KMS-11 (cell line): ENCODE results near the gene CPE.

Experiments
- H2AFZ ChIP-seq: fragments of 200-600 bp; sonication (generic); 2 replicates; pipeline ENCODE4 v1.6.1; 2016; ENCODE audit warnings: antibody characterized with exemption, mixed run types, low read depth
- H3K27ac ChIP-seq: fragments of 200-600 bp; sonication (generic); 2 replicates; pipeline ENCODE4 v1.6.1; 2016; ENCODE audit warnings: mild to moderate bottlenecking, mixed run types
- H3K27me3 ChIP-seq: fragments of 200-600 bp; sonication (generic); 2 replicates; pipeline ENCODE4 v1.6.1; 2017; ENCODE audit warnings: mild to moderate bottlenecking, low read depth, mixed run types, moderate library complexity; ENCODE audit not compliant: insufficient read depth
- H3K36me3 ChIP-seq: fragments of 200-600 bp; sonication (generic); 2 replicates; pipeline ENCODE4 v1.6.1; 2017; ENCODE audit warnings: mild to moderate bottlenecking, mixed run types; ENCODE audit not compliant: insufficient read depth
- H3K4me1 ChIP-seq: fragments of 200-600 bp; sonication (generic); 2 replicates; pipeline ENCODE4 v1.6.1; 2016; ENCODE audit warnings: mild to moderate bottlenecking, low read depth, mixed run types; ENCODE audit not compliant: poor library complexity, severe bottlenecking
- H3K4me2 ChIP-seq: fragments of 200-600 bp; sonication (generic); 2 replicates; pipeline ENCODE4 v1.7.0; 2016; ENCODE audit warnings: mild to moderate bottlenecking, mixed run types
- H3K4me3 ChIP-seq: fragments of 200-600 bp; sonication (generic); IDR thresholded peaks from 2 replicates; pipeline ENCODE4 v1.6.1; 2017; ENCODE audit warnings: low read depth, low read length, mixed read lengths; ENCODE audit not compliant: insufficient read depth
- H3K79me2 ChIP-seq: fragments of 200-600 bp; sonication (generic); 2 replicates; pipeline ENCODE4 v1.6.1; 2016; ENCODE audit warnings: low read depth, mixed run types; ENCODE audit not compliant: insufficient read depth
- H3K9ac ChIP-seq: fragments of 200-600 bp; sonication (generic); 2 replicates; pipeline ENCODE4 v1.6.1; 2016; ENCODE audit warnings: mild to moderate bottlenecking, mixed run types
- H4K20me1 ChIP-seq: fragments of 200-600 bp; sonication (generic); 2 replicates; pipeline ENCODE4 v1.6.1; 2016; ENCODE audit warnings: mild to moderate bottlenecking, mixed run types; ENCODE audit not compliant: insufficient read depth
- CTCF ChIP-seq: fragments of 200-600 bp; sonication (generic); conservative IDR thresholded peaks from 2 replicates; pipeline ENCODE4 v1.6.1; 2017; ENCODE audit warnings: low read depth, mild to moderate bottlenecking, antibody characterized with exemption, low read length, moderate library complexity, mixed read lengths

The CPE gene

DNA sequence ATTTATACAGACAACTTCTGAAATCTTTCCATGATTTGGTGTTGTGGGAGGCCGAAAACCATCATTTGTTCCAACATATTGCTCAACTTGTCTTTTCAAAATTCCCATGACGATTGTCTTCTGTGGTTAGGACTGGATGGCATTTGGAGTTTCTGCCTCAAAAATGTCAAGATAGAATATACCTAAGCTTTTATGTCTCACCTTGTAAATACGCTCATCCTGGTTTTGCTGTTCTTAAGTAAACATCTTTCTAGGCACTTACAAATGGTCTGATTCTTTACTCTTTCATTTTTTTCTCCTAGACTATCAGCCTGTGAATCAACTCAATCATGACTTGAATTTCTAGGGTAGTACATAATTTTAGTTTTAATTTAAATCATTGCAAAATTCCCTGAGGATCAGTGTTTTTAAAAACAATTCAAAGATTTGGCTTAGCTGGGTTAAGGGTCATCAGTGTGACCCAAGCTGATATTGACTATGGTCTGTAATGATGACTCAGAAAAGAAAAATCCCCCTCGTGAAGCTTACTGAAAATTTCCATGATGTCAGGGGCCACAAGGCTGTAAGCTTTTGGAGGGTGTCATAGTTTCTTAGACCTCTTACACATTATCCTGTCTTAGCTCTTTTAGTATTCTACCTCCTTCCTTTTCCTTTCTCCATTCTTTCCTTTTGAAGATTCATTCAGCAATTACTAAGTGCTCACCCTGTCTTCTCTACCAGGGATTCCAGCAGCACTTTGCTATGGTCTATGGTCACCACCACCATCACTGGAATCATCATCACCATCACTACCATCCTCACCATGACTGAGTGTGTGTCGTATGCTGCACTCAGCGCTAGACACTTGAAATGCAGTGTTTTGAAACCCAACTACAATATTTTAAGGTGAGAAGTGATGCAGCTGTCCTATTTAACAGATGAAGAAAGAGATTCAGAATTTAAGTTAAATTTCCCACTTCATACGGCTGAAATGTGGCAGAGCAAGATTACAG lies 124.4 kb downstream of the CPE start:
- H3K79me2 ChIP-seq = no peaks in the 10 kb centered on the region
- no peak overlapping the region for H2AFZ ChIP-seq
- no peak overlapping the region for H3K9ac ChIP-seq
- H3K4me2 ChIP-seq = no peak overlapping the region
- H3K36me3 ChIP-seq = no peaks in the 10 kb centered on the region
- no peaks in the 10 kb centered on the region for H4K20me1 ChIP-seq
- H3K27ac ChIP-seq = no peak overlapping the region
- TF ChIP-seq CTCF = no peak
- no peaks in the 10 kb centered on the region for H3K4me1 ChIP-seq
- H3K4me3 ChIP-seq = no peak overlapping the region
- H3K27me3 ChIP-seq = no peaks in the 10 kb centered on the region

GRCh38 chr4:165504184-165504583 lies 125.4 kb downstream of the CPE start:
- no peaks in the 10 kb centered on the region for H3K79me2 ChIP-seq
- no peak overlapping the region for H2AFZ ChIP-seq
- no peak overlapping the region for H3K4me3 ChIP-seq
- H3K9ac ChIP-seq = no peak overlapping the region
- no peak for TF ChIP-seq CTCF
- no peaks in the 10 kb centered on the region for H3K27me3 ChIP-seq
- no peak overlapping the region for H3K27ac ChIP-seq
- H3K4me1 ChIP-seq = no peaks in the 10 kb centered on the region
- no peaks in the 10 kb centered on the region for H3K36me3 ChIP-seq
- H3K4me2 ChIP-seq = no peak overlapping the region
- no peaks in the 10 kb centered on the region for H4K20me1 ChIP-seq

DNA sequence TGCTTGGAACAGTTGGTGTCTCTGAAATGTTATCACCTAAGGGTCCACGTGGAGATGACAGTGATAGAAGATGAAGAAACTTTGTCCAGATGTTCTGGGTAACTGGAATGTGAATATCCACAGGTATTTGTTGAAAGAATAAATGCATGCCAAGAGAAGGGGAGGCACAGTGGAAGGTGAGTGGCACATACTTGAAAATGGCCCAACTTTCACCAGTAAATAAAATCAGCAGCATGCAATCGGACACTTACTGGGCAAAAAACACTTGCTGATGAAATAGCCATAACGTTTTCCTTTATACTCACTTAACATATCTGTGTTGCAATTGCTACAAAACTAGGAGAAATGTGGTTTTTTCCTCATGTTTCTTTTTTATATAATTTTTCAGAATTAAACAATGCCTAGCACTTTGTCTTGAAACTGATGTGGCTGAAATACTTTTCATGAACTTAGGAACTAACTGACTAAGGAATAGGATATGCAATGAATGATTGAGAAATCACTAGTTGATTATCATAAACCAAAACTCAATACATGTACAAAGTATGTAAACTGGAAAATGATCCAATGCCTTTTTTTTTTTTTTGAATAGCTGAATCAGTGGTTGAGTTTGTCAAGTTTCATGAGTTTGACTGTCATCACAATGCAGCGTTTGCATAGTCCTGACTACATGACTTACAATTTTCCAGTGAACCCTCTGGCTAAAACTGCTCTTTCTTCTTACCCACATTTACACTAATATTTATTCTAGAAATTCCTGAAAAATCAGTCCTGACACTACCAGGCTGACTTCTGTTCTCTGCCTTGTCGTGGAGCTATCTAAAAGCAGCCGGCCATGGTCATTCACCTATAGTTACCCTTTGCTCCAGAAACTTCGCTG lies 127.4 kb downstream of the CPE start:
- H3K36me3 ChIP-seq = no peaks in the 10 kb centered on the region
- no peak overlapping the region for H3K4me2 ChIP-seq
- no peak for TF ChIP-seq CTCF

GRCh38 chr4:165506849-165507248 lies 128.0 kb downstream of the CPE start:
- H3K27ac ChIP-seq = no peak overlapping the region
- H3K4me1 ChIP-seq = no peaks in the 10 kb centered on the region
- no peak for TF ChIP-seq CTCF
- no peak overlapping the region for H2AFZ ChIP-seq
- no peaks in the 10 kb centered on the region for H3K27me3 ChIP-seq
- no peak overlapping the region for H3K4me2 ChIP-seq
- H4K20me1 ChIP-seq = no peaks in the 10 kb centered on the region
- H3K79me2 ChIP-seq = no peaks in the 10 kb centered on the region
- no peak overlapping the region for H3K9ac ChIP-seq
- H3K36me3 ChIP-seq = no peaks in the 10 kb centered on the region
- no peak overlapping the region for H3K4me3 ChIP-seq

More for the DNA sequence above, 127.4 kb downstream of the CPE start:
- no peak overlapping the region for H3K4me3 ChIP-seq
- no peak overlapping the region for H2AFZ ChIP-seq
- H3K4me1 ChIP-seq = no peaks in the 10 kb centered on the region
- H3K27me3 ChIP-seq = no peaks in the 10 kb centered on the region
- no peaks in the 10 kb centered on the region for H4K20me1 ChIP-seq
- H3K79me2 ChIP-seq = no peaks in the 10 kb centered on the region
- no peak overlapping the region for H3K9ac ChIP-seq
- no peak overlapping the region for H3K27ac ChIP-seq
